HG03571 (cell line): ENCODE measurements around the gene LHFPL6.

Source experiments
- ATAC-seq: cut with Tn5 transposase; IDR thresholded peaks from one replicate; pipeline ENCODE4 v1.9.1; 2021; ENCODE audit not compliant: unreplicated experiment

Gene LHFPL6

DNA sequence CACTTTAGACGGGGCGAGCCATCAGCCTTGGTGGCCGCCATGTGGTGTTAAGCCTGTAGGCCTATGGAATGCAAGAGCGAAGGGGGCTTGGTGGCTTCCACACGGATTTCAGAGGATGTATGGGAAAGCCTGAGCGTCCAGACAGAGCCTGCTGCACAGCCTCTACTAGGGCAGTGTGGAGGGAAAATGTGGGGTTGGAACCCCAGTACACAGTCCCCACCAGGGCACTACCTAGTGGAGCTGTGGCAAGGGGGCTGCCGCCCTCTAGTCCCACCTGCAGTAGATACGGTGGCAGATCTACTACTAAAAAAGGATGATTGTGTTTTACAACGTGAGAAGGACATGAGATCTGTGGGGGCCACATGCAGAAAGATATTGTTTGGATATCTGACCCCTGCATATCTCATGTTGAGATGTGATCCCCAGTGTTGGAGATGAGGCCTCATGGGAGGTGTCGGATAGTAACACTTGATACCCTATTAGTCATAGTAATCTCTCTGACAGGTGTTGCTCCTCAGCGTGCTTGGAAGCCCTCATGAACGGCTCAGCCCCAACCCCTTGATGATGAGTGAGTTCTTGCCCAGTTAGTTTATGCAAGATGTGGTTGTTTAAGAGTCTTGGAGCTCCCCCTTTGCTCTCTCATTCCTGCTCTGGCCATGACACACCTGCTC lies 45.6 kb downstream of the LHFPL6 start:
- no peak for ATAC-seq

DNA sequence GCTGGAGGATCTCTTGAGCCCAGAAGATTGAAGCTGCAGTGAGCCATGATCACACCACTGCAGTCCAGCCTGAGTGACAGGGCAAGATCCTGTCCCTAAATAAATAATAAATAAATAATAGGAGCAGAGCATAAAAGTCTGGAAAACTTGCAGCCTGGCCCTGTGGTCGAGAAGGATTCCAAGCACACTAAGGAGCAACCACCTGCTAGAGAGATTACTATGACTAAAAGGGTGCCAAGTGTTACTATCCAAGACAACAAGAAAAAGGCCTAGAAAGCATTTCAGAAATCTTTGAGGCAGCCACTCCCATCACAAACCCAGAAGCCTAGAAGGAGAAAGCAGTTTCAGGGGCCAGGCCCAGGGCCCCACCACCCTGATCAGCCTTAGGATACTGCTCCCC lies 46.1 kb downstream of the LHFPL6 start:
- no peak for ATAC-seq

DNA sequence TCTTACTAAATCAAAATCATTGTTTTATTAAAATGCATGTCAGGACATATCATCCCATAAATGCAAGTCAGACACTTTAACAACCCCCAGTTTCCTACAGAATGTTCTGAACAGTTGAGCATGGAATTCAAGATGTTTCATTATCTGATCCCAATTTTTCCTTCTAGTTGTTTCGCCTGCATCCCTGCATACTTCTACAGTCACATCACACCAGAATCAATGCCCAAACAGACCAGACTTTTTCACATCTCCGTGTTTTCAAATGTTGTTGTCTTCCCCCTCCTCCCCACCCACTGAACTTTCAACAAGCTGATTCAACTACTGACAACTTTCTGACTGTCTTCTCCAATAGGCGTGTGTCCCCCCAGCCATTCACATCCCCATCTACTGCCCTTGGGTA lies 48.6 kb downstream of the LHFPL6 start:
- ATAC-seq: no peak

DNA sequence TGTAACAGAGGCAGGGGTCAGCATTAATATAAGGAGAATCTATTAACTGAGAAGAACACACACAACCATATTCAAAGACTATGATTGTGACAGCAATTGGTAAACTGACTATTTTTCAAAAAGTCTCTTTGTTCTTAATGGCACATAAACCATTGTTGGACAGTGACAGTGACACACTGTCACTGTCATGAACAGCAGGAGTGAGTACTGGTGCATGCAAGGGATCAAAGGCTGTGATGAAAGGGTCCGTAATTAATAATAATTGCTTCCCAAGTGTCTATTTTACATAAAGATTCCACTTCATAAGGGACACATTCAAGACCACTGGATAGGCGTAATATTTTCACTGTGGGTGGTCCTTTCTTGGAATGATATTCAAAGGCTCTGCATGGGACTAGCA lies 50.7 kb downstream of the LHFPL6 start:
- no peak for ATAC-seq

- ATAC-seq: no peak
These were observed 52.1 kb downstream of the LHFPL6 start for GRCh38 chr13:39550931-39551330.

GRCh38 chr13:39547108-39547507 lies 55.9 kb downstream of the LHFPL6 start:
- no peak for ATAC-seq

GRCh38 chr13:39542361-39542760 lies 60.6 kb downstream of the LHFPL6 start:
- no peak for ATAC-seq

GRCh38 chr13:39540929-39541605 lies 61.9 kb downstream of the LHFPL6 start:
- no peak for ATAC-seq

DNA sequence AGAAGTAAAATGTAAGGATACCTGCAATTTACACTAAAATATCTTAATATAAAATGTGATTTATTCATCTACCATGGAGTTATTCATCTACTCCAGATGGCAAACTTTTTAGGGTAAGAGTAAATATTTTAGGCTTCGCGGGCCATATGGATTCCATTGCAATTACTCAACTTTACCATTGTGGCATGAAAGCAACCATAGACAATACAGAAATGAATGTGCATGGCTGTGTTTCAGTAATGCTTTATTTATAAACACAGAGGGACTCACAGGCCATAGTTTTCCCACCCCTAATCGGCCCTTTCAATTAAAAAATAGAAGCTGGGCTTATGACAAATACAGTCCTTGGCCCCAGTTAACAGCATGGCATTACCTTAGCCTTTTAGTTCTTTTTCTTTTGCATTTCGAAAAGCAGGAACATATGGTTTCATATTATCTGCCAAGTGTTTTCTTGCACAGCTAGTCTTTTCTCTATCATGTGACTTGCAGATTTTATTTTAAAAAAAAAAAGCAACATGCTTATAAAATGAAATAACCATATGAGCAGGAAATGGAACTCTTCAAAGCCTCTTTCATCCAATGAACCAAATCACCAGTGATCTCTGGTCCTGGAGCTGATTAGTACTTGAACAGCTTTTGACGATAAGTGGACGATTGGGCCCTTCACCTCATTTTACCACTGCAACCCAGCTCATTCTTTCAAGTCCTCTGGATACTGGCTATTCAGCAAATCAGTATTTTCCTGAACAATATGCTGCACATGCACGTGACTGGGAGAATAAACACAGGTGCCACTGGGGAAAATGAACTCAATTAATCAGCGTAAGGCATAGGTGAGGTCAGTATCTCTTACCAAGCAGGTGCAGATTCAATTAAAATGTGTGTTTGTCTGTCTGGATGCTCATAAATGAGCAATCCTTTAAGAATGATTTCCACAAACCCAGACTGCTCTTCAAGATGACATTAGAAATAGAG lies 63.9 kb downstream of the LHFPL6 start:
- ATAC-seq: no peak

DNA sequence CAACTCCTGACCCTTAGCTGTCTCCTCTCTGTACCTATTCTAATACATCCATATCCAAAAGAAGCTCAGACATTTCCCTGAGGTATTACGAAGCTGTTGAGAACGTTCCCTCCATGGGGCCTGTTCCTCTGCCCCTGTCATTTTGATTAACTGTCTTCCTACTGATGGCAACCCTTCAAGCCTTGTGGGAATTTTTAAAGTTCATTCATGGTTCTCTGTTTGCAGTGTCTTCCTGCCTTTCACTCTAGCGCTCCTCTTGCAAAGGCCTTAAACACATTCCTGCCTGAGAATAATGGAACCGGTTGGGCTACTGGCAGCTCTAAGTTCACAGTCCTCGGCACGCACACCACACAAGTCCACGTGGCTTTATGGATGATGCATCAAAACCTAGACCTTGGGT lies 66.1 kb downstream of the LHFPL6 start:
- ATAC-seq: no peak

- no peak for ATAC-seq
These were observed 66.7 kb downstream of the LHFPL6 start for GRCh38 chr13:39536274-39536673.

DNA sequence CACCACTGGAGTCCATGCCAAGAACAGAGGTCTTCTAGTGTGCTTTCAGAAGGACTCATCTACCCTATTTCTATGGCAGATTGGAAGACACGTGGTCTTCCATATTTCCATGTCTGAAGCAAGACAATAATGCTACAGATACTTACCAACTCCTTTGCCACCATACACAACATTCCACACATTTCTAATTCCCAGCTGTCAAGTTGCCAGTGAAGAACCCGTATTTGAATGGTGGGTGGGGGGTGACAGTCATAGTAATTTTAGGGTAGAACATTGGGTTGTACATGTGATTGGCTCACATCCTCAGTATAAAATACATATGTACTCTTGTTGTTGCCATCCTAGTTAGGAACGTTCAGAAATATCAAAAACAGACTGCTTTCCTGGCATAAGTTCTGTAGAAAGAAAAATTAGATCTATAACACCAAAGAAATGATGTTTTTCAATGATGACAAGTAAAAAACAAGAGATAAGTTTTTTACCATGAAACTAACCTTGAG lies 69.3 kb downstream of the LHFPL6 start:
- ATAC-seq: no peak

DNA sequence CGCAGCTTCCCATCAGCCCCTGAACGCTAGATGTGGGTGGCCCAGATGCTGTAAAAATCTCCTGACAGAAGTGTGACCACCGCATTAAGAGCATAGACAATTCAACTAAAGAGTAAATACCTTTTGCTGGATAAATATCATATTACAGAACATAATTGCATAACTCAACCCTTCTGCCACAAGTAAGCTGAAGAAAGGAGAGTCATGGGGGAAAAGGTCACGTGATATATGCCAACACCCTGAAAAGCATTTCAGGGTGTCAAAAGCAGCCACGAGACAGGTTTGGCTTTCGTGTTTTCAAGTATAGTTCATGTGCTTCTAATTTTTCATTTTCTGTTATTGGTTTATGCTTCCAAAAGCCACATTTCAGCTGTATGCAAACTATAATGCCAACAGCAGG lies 71.3 kb downstream of the LHFPL6 start:
- no peak for ATAC-seq

DNA sequence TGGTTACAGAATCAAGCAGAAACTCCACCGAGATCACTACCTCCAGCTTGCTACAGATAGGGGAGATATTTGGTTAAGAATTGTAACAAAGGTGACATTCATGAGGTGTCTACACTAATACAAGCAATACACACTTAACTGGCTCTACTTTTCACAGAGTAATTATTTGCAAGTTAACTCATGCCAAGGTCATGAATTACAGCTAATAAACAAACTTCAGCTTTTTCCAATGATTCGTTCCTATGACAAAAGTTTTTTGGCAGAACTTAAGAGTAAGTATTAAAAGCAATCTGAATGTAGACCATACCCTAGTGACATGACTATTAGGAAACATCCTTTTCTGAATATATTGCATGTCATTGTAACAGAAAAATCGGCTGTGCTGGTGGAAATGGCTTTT lies 72.1 kb downstream of the LHFPL6 start:
- no peak for ATAC-seq

- ATAC-seq: no peak
These were observed 74.4 kb downstream of the LHFPL6 start for GRCh38 chr13:39528661-39528980.

- no peak for ATAC-seq
These were observed 74.9 kb downstream of the LHFPL6 start for GRCh38 chr13:39527961-39528660.

DNA sequence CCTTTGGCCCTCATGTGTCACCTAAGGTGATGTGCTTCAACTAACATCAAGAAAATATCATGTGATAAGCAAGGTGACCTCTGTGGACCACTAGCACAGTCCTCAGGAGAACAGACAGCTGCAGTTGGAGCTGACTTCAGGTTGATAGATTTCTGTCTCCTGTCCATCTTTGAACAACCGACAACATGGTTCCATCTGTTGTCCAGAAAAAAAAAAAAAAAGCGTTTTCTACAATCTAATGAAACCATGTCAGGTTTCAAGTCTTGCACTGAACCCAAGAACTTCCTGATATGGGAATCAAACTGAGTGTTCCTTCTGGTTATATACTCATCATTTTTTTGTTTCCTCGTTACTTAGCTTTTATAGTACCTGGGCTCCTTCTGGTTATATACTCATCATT lies 75.7 kb downstream of the LHFPL6 start:
- ATAC-seq: no peak

GRCh38 chr13:39526499-39526898 lies 76.5 kb downstream of the LHFPL6 start:
- ATAC-seq: no peak

- no peak for ATAC-seq
These were observed 77.5 kb downstream of the LHFPL6 start for GRCh38 chr13:39525506-39525905.

GRCh38 chr13:39524795-39525194 lies 78.2 kb downstream of the LHFPL6 start:
- ATAC-seq: no peak

DNA sequence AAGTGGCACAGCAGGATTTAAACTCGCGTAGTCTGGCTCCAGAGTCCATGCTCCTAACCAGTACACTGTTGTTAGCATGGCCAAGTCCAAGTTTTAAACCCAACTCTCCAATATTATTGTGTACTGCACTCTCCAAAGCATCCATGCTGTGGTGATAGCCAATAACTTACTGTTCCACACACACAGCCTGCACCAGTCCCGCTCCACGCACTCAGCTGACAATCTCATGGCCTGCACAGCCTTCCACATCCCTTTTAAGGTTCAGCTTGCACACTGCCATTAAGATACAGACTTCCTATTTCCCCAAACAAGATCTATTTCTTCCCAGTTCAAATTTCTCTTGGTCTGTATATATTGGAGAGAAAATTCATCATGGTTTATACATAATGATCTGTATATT lies 80.7 kb downstream of the LHFPL6 start:
- no peak for ATAC-seq
